ENCODE data around the gene VAPA. TPM values are rescaled to one million over a fixed set of nuclear protein-coding genes. Genes with fewer than 3 reads are reported as not detected.
A peak's percentile ranks its signal among the peaks of the same experiment; 100 is the strongest.

The VAPA gene
- polyA plus RNA-seq, 1 of the 3 experiments (the other 2 are of a cell fraction), result 109 TPM

DNA sequence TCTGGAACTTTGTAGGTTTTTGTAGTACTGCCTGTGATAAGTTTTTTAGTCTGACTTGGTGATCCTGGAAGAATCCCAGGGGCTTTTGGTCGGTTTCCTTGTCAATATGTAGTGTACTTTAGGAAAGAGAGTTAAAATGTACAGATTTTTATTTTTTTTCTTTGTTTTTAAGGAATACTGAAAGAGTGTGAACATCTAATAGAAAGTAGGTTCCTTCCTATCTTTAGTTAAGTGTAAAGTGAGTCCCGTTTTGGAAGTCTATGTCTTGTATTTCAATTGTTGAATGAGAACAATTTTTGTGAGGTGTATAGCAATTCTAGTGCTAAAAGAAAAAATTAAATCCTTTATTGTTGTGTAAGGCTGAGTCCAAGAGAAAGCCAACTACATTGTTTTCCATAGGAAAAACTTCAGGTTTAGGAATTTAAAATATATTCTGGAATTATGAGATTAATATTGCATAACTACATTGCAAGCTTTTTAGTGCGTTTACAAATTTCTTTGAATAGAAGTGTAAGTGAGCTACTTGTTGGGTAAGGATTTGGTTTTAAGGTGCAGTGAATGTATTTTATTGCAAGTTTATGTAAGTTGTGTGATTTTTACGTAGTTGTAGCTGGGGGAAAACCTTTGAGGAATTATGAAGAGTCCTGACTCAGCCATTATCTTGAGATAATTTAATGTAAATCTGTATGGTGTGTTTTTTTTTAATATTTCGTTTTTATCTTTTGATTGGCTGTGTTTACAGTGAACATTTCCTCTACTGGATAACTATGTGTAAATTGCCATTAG is 1.7 kb downstream of the VAPA start (continued):
- no peak for TF ChIP-seq EZH2phosphoT487 (IDR thresholded peaks at IDR 0.05; ENCODE audit: borderline replicate concordance, low read depth)
- TF ChIP-seq MAX (IDR thresholded peaks at IDR 0.05; ENCODE audit: low read depth), result no peak
- no peak for TF ChIP-seq EP300 (IDR thresholded peaks at IDR 0.05; ENCODE audit: borderline replicate concordance in 1 of 2, low read depth in 1 of 2, low read length in 1 of 2)
- TF ChIP-seq RXRA (IDR thresholded peaks at IDR 0.05; ENCODE audit: borderline replicate concordance, low read depth), result no peak

- CTCF ChIA-PET, result interaction anchor here (1.5 kb wide), 1 partner anchor 144 kb away, joined by 3 read pairs; no protein-coding TSS in a partner anchor
- H4K20me1 ChIP-seq (ENCODE audit: insufficient read depth), result peaks cover 65% of the 10 kb centered on the region
These were observed 2.3 kb downstream of the VAPA start for GRCh38 chr18:9916077-9916639.

More at GRCh38 chr18:9916077-9916639, 2.3 kb downstream of the VAPA start:
- Histone ChIP-seq H3K27me3 (ENCODE audit: insufficient read depth) (no peaks in the 10 kb centered on the region), H2AFZ (ENCODE audit: low read depth) (no peak overlapping the region; the same call in 1 of the 2 replicates), H3K4me1 (ENCODE audit: control insufficient read depth in 1 of 2, insufficient read depth in 2 of 2, low read depth in 1 of 2, low read length in 1 of 2) (peaks cover 19 to 22% of the 10 kb centered on the region in 2 experiments; a peak in 3 of 4 replicates), H3K4me3 (ENCODE audit: low read depth in 2 of 2, low read length in 1 of 2) (peak overlapping the region; percentile 91 to 95; a peak in 3 of 4 replicates), H3K27ac (ENCODE audit: low read depth in 2 of 2, low read length in 1 of 2) (peak overlapping the region in 1 of 2 experiments; percentile 82; a peak in 2 of 4 replicates), H3F3A (replicated peaks; ENCODE audit: insufficient read depth) (peaks cover 21% of the 10 kb centered on the region), H3K4me2 (peak overlapping the region; percentile 82), H3K9me3 (no peaks in the 10 kb centered on the region), H3K79me2 (ENCODE audit: insufficient read depth) (peaks cover 71% of the 10 kb centered on the region), H3K36me3 (replicated peaks in 1 of 2; ENCODE audit: control insufficient read depth in 1 of 2, insufficient read depth in 2 of 2, low read length in 1 of 2) (no peaks in the 10 kb centered on the region), H3K9me2 (no peaks in the 10 kb centered on the region), H3K9ac (peak overlapping the region; percentile 94)
- 51% methylated on average over 2 of the region's 2 CpGs for WGBS (ENCODE audit: low lambda C conversion rate)
- POLR2A ChIA-PET, result no interaction called here
- TF ChIP-seq CTCF (IDR thresholded peaks at IDR 0.05), result no peak
- no peak for TF ChIP-seq TEAD4 (IDR thresholded peaks at IDR 0.05; ENCODE audit: borderline replicate concordance, insufficient read depth)
- TF ChIP-seq, protein P1, sequence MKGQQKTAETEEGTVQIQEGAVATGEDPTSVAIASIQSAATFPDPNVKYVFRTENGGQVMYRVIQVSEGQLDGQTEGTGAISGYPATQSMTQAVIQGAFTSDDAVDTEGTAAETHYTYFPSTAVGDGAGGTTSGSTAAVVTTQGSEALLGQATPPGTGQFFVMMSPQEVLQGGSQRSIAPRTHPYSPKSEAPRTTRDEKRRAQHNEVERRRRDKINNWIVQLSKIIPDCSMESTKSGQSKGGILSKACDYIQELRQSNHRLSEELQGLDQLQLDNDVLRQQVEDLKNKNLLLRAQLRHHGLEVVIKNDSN (IDR thresholded peaks at IDR 0.05; ENCODE audit: borderline replicate concordance, low read depth), result no peak
- TF ChIP-seq RCOR1 (IDR thresholded peaks at IDR 0.05; ENCODE audit: low read length), result no peak
- no peak for TF ChIP-seq ELF1 (IDR thresholded peaks at IDR 0.05)
- no peak for TF ChIP-seq RAD21 (IDR thresholded peaks at IDR 0.05; ENCODE audit: low read length)
- no peak for TF ChIP-seq EZH2phosphoT487 (IDR thresholded peaks at IDR 0.05; ENCODE audit: borderline replicate concordance, low read depth)
- no peak for DNase-seq

Measured in SK-N-SH (cell line).